MCF 10A (cell line): Measurements from ENCODE around the gene CCDC78. TPM values are rescaled to one million over a fixed set of nuclear protein-coding genes. Genes with fewer than 3 reads are reported as not detected.

Experiments
- BruUV-seq: library from RNA; stranded (reverse); fragments of 400-500 nt; replicated peaks from 2 replicates; lab custom pipeline; 2021; lab: Mats Ljungman, UMichigan
- CTCF ChIA-PET: fragments of 300-600 bp; sonication (Branson Sonifier 250); formaldehyde crosslinking; extraction: SDS; loops from one replicate; lab custom pipeline; 2021; ENCODE audit warnings: antibody characterized with exemption, inconsistent platforms; lab: Yijun Ruan, JAX
- POLR2A ChIA-PET: fragments of 300-600, 350-650 bp; sonication (Branson Sonifier 250); formaldehyde crosslinking; extraction: SDS; loops from one replicate; lab custom pipeline; 2020; ENCODE audit warnings: antibody characterized with exemption, inconsistent platforms; lab: Yijun Ruan, JAX
- DNase-seq: peaks from one replicate; pipeline ENCODE4 v3.0.0-alpha.2; 2018; ENCODE audit not compliant: unreplicated experiment
- H3K27ac Mint-ChIP-seq: one replicate; pipeline ENCODE4 v1.8.0; 2022; ENCODE audit warnings: mild to moderate bottlenecking, low read depth, mixed read lengths; ENCODE audit not compliant: unreplicated experiment
- H3K27me3 Mint-ChIP-seq: one replicate; pipeline ENCODE4 v1.8.0; 2022; ENCODE audit warnings: mixed read lengths; ENCODE audit not compliant: insufficient read depth, unreplicated experiment
- H3K36me3 Mint-ChIP-seq: one replicate; pipeline ENCODE4 v1.8.0; 2022; ENCODE audit warnings: mild to moderate bottlenecking, moderate library complexity, mixed read lengths; ENCODE audit not compliant: insufficient read depth, unreplicated experiment
- H3K4me1 Mint-ChIP-seq: one replicate; pipeline ENCODE4 v1.8.0; 2022; ENCODE audit warnings: mixed read lengths; ENCODE audit not compliant: insufficient read depth, unreplicated experiment
- H3K4me3 Mint-ChIP-seq: one replicate; pipeline ENCODE4 v1.8.0; 2022; ENCODE audit warnings: mild to moderate bottlenecking, moderate library complexity, mixed read lengths; ENCODE audit not compliant: unreplicated experiment
- H3K9me3 Mint-ChIP-seq: one replicate; pipeline ENCODE4 v1.8.0; 2022; ENCODE audit warnings: mixed read lengths; ENCODE audit not compliant: unreplicated experiment
- intact Hi-C: fragments of 100-400 bp; cut with micrococcal nuclease; formaldehyde crosslinking; loops from 2 replicates; pipeline ENCODE4 v1.14.1; 2022
- total RNA-seq: library from RNA; stranded (reverse); gene quantifications from 2 replicates; pipeline ENCODE4 v1.2.3, GENCODE V29; 2022
- TF ChIP-seq, protein P1 (sequence below): fragments of 200-600 bp; IDR thresholded peaks from one replicate; pipeline ENCODE4 v1.8.0; 2022; ENCODE audit warnings: antibody characterized with exemption, mild to moderate bottlenecking; ENCODE audit not compliant: unreplicated experiment

CCDC78 gene
- total RNA-seq, 1 experiment from 2014 or later, result 6.0 TPM

GRCh38 chr16:768428-768827 is 42.2 kb upstream of the CCDC78 start:
- H3K4me3 Mint-ChIP-seq, result no peak overlapping the region
- POLR2A ChIA-PET, result interaction anchor here (0.6 kb wide), 1 partner anchor 42 kb away, joined by 4 read pairs; the partner anchor contains the start of gene CCDC78
- CTCF ChIA-PET, result no interaction called here
- no peaks in the 10 kb centered on the region for H3K36me3 Mint-ChIP-seq
- no peak for DNase-seq
- no peaks in the 10 kb centered on the region for H3K27me3 Mint-ChIP-seq
- H3K27ac Mint-ChIP-seq, result no peak overlapping the region
- H3K9me3 Mint-ChIP-seq, result no peaks in the 10 kb centered on the region
- no peaks in the 10 kb centered on the region for H3K4me1 Mint-ChIP-seq
- TF ChIP-seq, protein P1, sequence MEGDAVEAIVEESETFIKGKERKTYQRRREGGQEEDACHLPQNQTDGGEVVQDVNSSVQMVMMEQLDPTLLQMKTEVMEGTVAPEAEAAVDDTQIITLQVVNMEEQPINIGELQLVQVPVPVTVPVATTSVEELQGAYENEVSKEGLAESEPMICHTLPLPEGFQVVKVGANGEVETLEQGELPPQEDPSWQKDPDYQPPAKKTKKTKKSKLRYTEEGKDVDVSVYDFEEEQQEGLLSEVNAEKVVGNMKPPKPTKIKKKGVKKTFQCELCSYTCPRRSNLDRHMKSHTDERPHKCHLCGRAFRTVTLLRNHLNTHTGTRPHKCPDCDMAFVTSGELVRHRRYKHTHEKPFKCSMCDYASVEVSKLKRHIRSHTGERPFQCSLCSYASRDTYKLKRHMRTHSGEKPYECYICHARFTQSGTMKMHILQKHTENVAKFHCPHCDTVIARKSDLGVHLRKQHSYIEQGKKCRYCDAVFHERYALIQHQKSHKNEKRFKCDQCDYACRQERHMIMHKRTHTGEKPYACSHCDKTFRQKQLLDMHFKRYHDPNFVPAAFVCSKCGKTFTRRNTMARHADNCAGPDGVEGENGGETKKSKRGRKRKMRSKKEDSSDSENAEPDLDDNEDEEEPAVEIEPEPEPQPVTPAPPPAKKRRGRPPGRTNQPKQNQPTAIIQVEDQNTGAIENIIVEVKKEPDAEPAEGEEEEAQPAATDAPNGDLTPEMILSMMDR, result no peak
- intact Hi-C loops, result no loop called here
- BruUV-seq, result no TSS peak

- no TSS peak for BruUV-seq
- DNase-seq, result no peak
- Mint-ChIP-seq H3K4me1 (no peaks in the 10 kb centered on the region), H3K27ac (no peak overlapping the region), H3K27me3 (no peaks in the 10 kb centered on the region), H3K36me3 (no peaks in the 10 kb centered on the region), H3K4me3 (no peak overlapping the region), H3K9me3 (no peaks in the 10 kb centered on the region)
- ChIA-PET POLR2A (no interaction called here), CTCF (no interaction called here)
- TF ChIP-seq, protein P1, result no peak
- intact Hi-C loops, result no loop called here
Observed at GRCh38 chr16:767743-768235, 41.5 kb upstream of the CCDC78 start.

GRCh38 chr16:766820-767640 is 40.8 kb upstream of the CCDC78 start:
- BruUV-seq, result no TSS peak
- no peaks in the 10 kb centered on the region for H3K36me3 Mint-ChIP-seq
- POLR2A ChIA-PET, result no interaction called here
- no peaks in the 10 kb centered on the region for H3K27me3 Mint-ChIP-seq
- CTCF ChIA-PET, result no interaction called here
- H3K4me1 Mint-ChIP-seq, result no peaks in the 10 kb centered on the region
- TF ChIP-seq, protein P1, result no peak
- no peaks in the 10 kb centered on the region for H3K9me3 Mint-ChIP-seq
- no peak for DNase-seq
- no peak overlapping the region for H3K4me3 Mint-ChIP-seq
- intact Hi-C loops, result no loop called here
- no peak overlapping the region for H3K27ac Mint-ChIP-seq

DNA sequence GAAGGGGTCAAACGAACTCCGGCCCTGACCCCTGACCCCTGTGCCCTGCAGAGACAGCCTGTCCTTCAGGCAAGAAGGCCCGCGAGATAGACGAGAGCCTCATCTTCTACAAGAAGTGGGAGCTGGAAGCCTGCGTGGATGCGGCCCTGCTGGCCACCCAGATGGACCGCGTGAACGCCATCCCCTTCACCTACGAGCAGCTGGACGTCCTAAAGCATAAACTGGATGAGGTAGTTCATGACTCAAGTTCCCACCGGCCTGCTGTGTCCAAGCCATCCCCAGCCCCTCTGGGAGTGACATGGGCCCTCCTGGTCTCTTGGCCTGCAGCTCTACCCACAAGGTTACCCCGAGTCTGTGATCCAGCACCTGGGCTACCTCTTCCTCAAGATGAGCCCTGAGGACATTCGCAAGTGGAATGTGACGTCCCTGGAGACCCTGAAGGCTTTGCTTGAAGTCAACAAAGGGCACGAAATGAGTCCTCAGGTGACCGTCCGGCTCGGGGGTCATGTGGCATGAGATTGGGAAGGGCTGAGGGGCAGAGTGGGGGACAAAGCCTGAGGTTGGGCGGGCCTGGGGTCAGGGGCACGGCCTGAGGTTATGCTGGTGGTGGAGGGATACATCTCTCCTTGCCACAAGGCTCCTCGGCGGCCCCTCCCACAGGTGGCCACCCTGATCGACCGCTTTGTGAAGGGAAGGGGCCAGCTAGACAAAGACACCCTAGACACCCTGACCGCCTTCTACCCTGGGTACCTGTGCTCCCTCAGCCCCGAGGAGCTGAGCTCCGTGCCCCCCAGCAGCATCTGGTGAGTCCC is 40.0 kb upstream of the CCDC78 start:
- TF ChIP-seq, protein P1, result no peak
- CTCF ChIA-PET, result interaction anchor here (1.0 kb wide), 1 partner anchor 10 kb away, joined by 3 read pairs; no protein-coding TSS in a partner anchor
- Mint-ChIP-seq H3K27ac (no peak overlapping the region), H3K9me3 (no peaks in the 10 kb centered on the region), H3K27me3 (no peaks in the 10 kb centered on the region), H3K4me1 (peaks cover 5% of the 10 kb centered on the region), H3K36me3 (no peaks in the 10 kb centered on the region), H3K4me3 (no peak overlapping the region)
- intact Hi-C loops, result no loop called here
- POLR2A ChIA-PET, result no interaction called here
- BruUV-seq, result no TSS peak
- DNase-seq, result no peak
